HG02678 (cell line): Measurements from ENCODE around the gene TM4SF4.

ENCODE experiments used
- ATAC-seq: cut with Tn5 transposase; IDR thresholded peaks from one replicate; pipeline ENCODE4 v1.9.1; 2021; ENCODE audit warnings: mild to moderate bottlenecking, moderate library complexity; ENCODE audit not compliant: unreplicated experiment

TM4SF4 gene

DNA sequence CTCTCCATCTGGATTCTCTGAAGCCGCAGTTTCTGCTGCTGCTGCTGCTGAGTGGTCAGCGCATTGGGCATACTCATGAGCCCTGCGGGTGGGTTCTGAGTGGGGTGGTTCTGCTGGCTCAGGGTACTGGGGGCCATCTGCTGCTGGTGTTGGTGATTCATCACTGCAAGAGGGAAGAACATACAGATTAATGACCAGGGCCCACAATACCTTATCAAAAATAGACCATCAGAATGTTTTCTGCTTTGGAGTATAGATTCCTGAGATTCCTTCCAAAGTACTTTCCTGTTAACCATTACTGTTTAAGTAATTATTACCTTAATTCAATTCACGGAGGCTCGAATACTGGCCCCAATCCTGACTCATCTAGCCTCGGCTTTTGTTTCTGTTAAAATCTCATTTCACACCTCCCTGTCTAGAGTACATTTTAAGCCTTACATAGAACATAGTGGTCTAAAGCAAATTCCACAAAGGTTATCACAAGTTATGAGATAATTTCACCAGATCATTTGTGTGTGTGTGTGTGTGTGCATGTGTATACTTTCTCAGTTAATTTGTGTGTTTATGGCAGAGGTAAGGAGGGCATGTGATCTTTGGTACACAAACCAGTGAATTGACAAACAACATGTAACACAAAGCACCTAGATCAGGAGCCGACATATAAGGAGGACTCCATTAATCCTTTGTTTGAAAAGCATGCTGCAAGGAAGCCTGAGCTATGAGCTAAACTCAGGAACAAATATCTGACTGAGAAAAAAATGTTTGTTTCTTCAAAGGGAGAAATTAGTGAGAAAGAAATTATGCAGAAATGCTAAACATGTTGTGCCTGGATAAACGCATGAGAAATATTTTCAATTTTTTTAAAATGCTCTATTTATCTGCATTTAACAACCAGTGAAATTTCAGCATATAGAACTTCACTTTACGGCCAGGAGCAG, 68.1 kb downstream of the TM4SF4 start:
- no peak for ATAC-seq

DNA sequence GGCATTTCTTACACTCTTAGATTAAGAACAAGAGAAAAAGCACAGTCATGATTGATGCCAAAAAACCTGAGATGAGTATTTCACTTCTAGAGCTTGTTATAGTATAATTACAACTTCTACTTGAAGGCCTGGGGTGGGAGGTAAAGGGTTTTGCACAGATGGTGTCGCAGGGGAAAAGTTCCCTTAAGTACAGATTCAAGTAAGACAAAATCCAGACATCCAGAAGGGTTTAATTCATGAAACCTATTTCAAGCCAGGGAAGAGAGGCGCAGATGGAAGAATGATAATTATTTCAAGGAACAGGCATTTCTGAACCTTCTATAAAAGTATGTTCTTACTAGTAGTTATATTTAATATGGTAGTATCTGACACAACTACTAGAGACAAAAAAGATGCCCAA, 70.6 kb downstream of the TM4SF4 start:
- ATAC-seq: no peak

DNA sequence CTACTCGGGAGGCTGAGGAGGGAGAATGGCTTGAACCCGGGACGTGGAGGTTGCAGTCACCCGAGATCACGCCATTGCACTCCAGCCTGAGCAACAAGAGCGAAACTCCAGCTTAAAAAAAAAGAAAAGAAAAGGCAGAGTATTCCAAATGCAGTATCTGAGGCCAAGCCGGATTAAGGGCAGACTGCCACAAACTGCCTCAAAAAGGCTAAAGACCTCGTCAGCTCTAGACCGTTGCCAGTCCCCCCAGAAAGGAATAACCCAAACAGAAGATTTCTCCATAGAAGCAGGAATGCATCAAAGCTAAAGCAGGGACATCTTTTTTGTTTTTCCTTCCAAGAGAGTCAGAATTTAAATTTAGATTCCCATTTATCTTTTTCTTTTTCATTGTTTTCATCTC, 72.9 kb downstream of the TM4SF4 start:
- ATAC-seq: no peak

DNA sequence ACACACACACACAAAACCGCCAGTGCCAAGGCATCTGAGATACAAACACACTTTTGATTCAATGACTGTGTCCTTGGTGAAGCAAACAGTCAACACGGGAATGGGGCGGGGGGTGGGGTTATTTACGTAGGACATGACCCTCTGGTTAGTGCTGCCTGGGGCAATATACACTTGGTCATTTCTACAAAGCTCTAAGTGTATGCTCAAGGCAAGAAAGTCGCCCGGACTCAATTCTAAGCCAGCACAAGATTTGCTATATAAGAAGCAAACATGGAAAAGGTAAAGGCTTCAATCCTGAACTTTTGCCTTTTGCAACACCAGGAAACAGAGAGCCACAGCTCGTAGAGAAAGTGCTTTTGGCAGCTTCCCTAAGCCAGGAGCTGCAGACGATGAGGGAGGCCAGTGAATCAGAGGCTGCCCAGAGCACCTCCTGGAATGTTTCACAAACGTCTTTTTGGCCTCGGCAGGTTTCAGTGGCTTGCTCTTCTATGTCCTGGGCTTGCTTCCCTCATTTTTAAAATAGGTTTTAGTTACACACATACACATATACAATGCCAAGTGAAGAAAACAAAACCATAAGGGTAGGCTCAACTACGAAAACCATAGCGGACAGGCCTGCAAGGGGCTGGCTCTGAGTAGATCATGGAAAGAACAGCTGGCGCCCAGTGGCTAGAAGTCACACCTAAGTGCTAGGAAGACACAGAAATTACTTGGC, 73.6 kb downstream of the TM4SF4 start:
- ATAC-seq: no peak

DNA sequence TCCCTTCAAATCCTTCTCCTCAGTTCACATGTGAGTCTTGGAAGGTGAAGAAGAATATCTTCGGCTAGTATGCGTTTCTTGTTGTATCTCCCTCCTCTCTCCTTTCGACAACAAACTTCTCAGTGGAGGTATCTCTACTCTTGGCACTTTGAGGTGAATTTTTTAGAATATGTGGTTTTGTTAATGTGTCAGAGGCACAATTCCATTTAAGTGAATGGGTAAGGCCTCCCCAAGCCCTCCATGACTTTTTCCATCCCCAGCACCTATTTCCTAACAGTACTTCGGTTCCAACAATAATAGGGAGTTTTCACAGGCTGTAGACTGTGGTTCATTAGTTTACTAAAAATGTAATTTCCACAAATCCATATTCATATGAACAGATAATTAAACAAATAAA, 74.2 kb downstream of the TM4SF4 start:
- ATAC-seq: no peak

DNA sequence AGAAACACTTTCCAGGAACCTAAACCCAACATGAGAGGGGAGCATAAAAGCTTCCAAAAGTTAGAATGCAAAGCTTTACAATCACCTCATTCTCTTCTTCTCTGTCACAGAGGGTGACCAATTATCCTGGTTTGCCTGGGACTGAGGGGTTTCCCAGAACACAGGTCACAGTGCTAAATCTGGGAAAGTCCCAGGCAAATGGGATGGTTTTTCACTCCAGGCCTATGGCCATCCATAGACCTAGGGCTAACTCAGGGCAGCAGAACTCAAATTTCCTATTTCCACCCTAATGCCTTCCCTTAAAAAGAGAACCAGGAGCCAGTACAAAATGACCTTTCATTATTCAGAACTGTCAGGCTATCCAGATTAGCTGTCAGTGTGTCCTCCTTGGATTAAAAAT, 77.0 kb downstream of the TM4SF4 start:
- ATAC-seq: no peak

DNA sequence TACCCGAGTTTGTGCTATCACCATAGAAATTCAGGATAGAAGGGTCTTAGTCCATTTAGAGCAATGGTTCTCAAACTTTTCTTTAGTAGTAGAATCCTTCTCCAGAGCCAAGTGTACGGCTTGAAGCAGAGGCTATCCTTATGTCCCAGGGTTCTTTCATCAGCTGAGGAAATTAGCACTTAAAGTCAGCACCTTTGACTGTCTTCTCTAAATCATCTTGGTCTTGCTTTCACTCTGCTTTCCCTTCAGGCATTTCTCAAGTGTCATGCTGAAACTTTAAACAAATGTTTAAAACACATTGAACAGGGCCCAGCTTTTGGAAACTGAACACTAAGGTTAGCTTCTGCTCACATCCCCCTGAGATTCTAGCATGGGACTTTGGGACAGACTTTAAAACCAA, 78.2 kb downstream of the TM4SF4 start:
- no peak for ATAC-seq
